Epithelial cell of esophagus (primary cell): Measurements from ENCODE around the gene C10orf120.

Experiments used
- DNase-seq: peaks from one replicate; pipeline ENCODE4 v3.0.0; 2010; ENCODE audit warnings: low read depth
- H3K4me3 ChIP-seq: 2 replicates; pipeline ENCODE4 v1.5.1; 2011; ENCODE audit warnings: mild to moderate bottlenecking, low read length, control low read depth
- CTCF ChIP-seq: IDR thresholded peaks from 2 replicates; pipeline ENCODE4 v1.5.1; 2011; ENCODE audit warnings: low read depth, mild to moderate bottlenecking, low read length, control low read depth, inconsistent platforms; ENCODE audit not compliant: insufficient read depth; ENCODE audit errors: missing control alignments

Gene C10orf120

GRCh38 chr10:122665329-122665860, 34.3 kb downstream of the C10orf120 start:
- DNase-seq: no peak
- H3K4me3 ChIP-seq: no peak overlapping the region
- no peak for TF ChIP-seq CTCF

- no peak for TF ChIP-seq CTCF
- DNase-seq: no peak
- no peak overlapping the region for H3K4me3 ChIP-seq
Observed at GRCh38 chr10:122664501-122664900, 35.1 kb downstream of the C10orf120 start.

GRCh38 chr10:122663516-122664130, 36.0 kb downstream of the C10orf120 start:
- DNase-seq: no peak
- H3K4me3 ChIP-seq: no peak overlapping the region
- no peak for TF ChIP-seq CTCF

GRCh38 chr10:122662231-122662630, 37.4 kb downstream of the C10orf120 start:
- no peak for DNase-seq
- TF ChIP-seq CTCF: no peak
- no peak overlapping the region for H3K4me3 ChIP-seq

- no peak overlapping the region for H3K4me3 ChIP-seq
- no peak for DNase-seq
- no peak for TF ChIP-seq CTCF
Observed at GRCh38 chr10:122660696-122661095, 39.0 kb downstream of the C10orf120 start.

- no peak for DNase-seq
- no peak for TF ChIP-seq CTCF
- no peak overlapping the region for H3K4me3 ChIP-seq
Observed at GRCh38 chr10:122659651-122660050, 40.0 kb downstream of the C10orf120 start.

- no peak for TF ChIP-seq CTCF
- no peak for DNase-seq
- H3K4me3 ChIP-seq: no peak overlapping the region
Observed at GRCh38 chr10:122659126-122659525, 40.5 kb downstream of the C10orf120 start.
